WTC11 (cell line): Measurements from ENCODE around the gene UNC79. TPM values are rescaled to one million over a fixed set of nuclear protein-coding genes. Genes with fewer than 3 reads are reported as not detected.

ENCODE experiments used
- ATAC-seq: fragments of 200-7000 bp; cut with Tn5 transposase; 2 replicates; pipeline ENCODE4 v1.10.0; 2021; ENCODE audit warnings: mild to moderate bottlenecking, moderate library complexity
- CTCF ChIA-PET: fragments of 300-600 bp; sonication (Branson Sonifier 250); formaldehyde crosslinking; loops from one replicate; lab custom pipeline; 2021; ENCODE audit warnings: antibody characterized with exemption; lab: Charles Lee
- POLR2A ChIA-PET: fragments of 350-600 bp; sonication (Branson Sonifier 250); formaldehyde crosslinking; loops from one replicate; lab custom pipeline; 2021; ENCODE audit warnings: antibody characterized with exemption; lab: Charles Lee
- DNase-seq: peaks from one replicate; pipeline ENCODE4 v3.0.0; 2021; ENCODE audit warnings: low spot score
- H3K27ac Mint-ChIP-seq: 2 replicates; pipeline ENCODE4 v1.8.0; 2021; ENCODE audit warnings: mixed read lengths
- H3K27me3 Mint-ChIP-seq: 2 replicates; pipeline ENCODE4 v1.8.0; 2021; ENCODE audit warnings: low read depth, mild to moderate bottlenecking, moderate library complexity, mixed read lengths
- H3K36me3 Mint-ChIP-seq: 2 replicates; pipeline ENCODE4 v1.8.0; 2021; ENCODE audit warnings: mixed read lengths
- H3K4me1 Mint-ChIP-seq: 2 replicates; pipeline ENCODE4 v1.8.0; 2022; ENCODE audit warnings: mixed read lengths
- H3K4me3 Mint-ChIP-seq: 2 replicates; pipeline ENCODE4 v1.8.0; 2021; ENCODE audit warnings: mild to moderate bottlenecking, moderate library complexity, mixed read lengths
- H3K9me3 Mint-ChIP-seq: 2 replicates; pipeline ENCODE4 v1.8.0; 2021; ENCODE audit warnings: mixed read lengths
- ELF4 ChIP-seq: sonication (generic); formaldehyde crosslinking; IDR thresholded peaks from 2 replicates; pipeline ENCODE4 v1.8.1; 2022; ENCODE audit warnings: low read depth, mild to moderate bottlenecking, moderate library complexity, missing genetic modification reagents
- FOXP4 ChIP-seq: sonication (generic); formaldehyde crosslinking; IDR thresholded peaks from 2 replicates; pipeline ENCODE4 v1.8.0; 2022; ENCODE audit warnings: mild to moderate bottlenecking, missing genetic modification reagents
- GRHL2 ChIP-seq: fragments of 250-450 bp; sonication (Bioruptor Pico); IDR thresholded peaks from 2 replicates; pipeline ENCODE4 v1.8.0; 2022; ENCODE audit warnings: mild to moderate bottlenecking, moderate library complexity; ENCODE audit not compliant: insufficient replicate concordance, severe bottlenecking
- NR3C1 ChIP-seq: sonication (generic); formaldehyde crosslinking; conservative IDR thresholded peaks from 2 replicates; pipeline ENCODE4 v1.8.1; 2023; ENCODE audit warnings: low read depth, mild to moderate bottlenecking, missing genetic modification reagents
- RELA ChIP-seq: sonication (generic); formaldehyde crosslinking; IDR thresholded peaks from 2 replicates; pipeline ENCODE4 v1.8.1; 2022; ENCODE audit warnings: missing genetic modification reagents, mild to moderate bottlenecking, borderline replicate concordance
- SMAD4 ChIP-seq: sonication (generic); formaldehyde crosslinking; IDR thresholded peaks from 2 replicates; pipeline ENCODE4 v1.8.0; 2022; ENCODE audit warnings: mild to moderate bottlenecking, missing genetic modification reagents
- TEAD1 ChIP-seq: sonication (generic); formaldehyde crosslinking; IDR thresholded peaks from 2 replicates; pipeline ENCODE4 v1.8.0; 2022; ENCODE audit warnings: mild to moderate bottlenecking, missing genetic modification reagents
- TEAD4 ChIP-seq: sonication (generic); formaldehyde crosslinking; IDR thresholded peaks from 2 replicates; pipeline ENCODE4 v1.8.0; 2022; ENCODE audit warnings: mild to moderate bottlenecking, missing genetic modification reagents
- TP53 ChIP-seq: sonication (generic); formaldehyde crosslinking; IDR thresholded peaks from 2 replicates; pipeline ENCODE4 v1.8.1; 2023; ENCODE audit warnings: mild to moderate bottlenecking, missing genetic modification reagents
- ZNF396 ChIP-seq: fragments of 250-450 bp; sonication (Bioruptor Pico); IDR thresholded peaks from 2 replicates; pipeline ENCODE4 v1.8.0; 2021; ENCODE audit warnings: mild to moderate bottlenecking, moderate library complexity, borderline replicate concordance
- ZNF512 ChIP-seq: sonication (generic); formaldehyde crosslinking; IDR thresholded peaks from 2 replicates; pipeline ENCODE4 v1.8.1; 2022; ENCODE audit warnings: missing genetic modification reagents, borderline replicate concordance
- total RNA-seq: library from RNA; stranded (reverse); gene quantifications from 3 replicates; pipeline ENCODE4 v1.2.3, GENCODE V29; 2021
- TF ChIP-seq, protein P1 (sequence below): sonication (generic); formaldehyde crosslinking; IDR thresholded peaks from 2 replicates; pipeline ENCODE4 v1.8.1; 2022; ENCODE audit warnings: mild to moderate bottlenecking, missing genetic modification reagents, moderate library complexity, borderline replicate concordance
- TF ChIP-seq, protein P2 (sequence below): sonication (generic); formaldehyde crosslinking; IDR thresholded peaks from 2 replicates; pipeline ENCODE4 v1.8.0; 2023; ENCODE audit warnings: missing genetic modification reagents
- TF ChIP-seq, protein P3 (sequence below): sonication (generic); formaldehyde crosslinking; IDR thresholded peaks from 2 replicates; pipeline ENCODE4 v1.8.0; 2023; ENCODE audit warnings: mild to moderate bottlenecking, missing genetic modification reagents
- TF ChIP-seq, protein P4 (sequence below): sonication (generic); formaldehyde crosslinking; IDR thresholded peaks from 2 replicates; pipeline ENCODE4 v1.8.1; 2023; ENCODE audit warnings: mild to moderate bottlenecking, missing genetic modification reagents, moderate library complexity
- TF ChIP-seq, protein P5 (sequence below): sonication (generic); formaldehyde crosslinking; IDR thresholded peaks from 2 replicates; pipeline ENCODE4 v1.8.1; 2023; ENCODE audit warnings: mild to moderate bottlenecking, missing genetic modification reagents, borderline replicate concordance

UNC79 gene
- total RNA-seq, 1 experiment from 2014 or later, result 2.1 TPM

DNA sequence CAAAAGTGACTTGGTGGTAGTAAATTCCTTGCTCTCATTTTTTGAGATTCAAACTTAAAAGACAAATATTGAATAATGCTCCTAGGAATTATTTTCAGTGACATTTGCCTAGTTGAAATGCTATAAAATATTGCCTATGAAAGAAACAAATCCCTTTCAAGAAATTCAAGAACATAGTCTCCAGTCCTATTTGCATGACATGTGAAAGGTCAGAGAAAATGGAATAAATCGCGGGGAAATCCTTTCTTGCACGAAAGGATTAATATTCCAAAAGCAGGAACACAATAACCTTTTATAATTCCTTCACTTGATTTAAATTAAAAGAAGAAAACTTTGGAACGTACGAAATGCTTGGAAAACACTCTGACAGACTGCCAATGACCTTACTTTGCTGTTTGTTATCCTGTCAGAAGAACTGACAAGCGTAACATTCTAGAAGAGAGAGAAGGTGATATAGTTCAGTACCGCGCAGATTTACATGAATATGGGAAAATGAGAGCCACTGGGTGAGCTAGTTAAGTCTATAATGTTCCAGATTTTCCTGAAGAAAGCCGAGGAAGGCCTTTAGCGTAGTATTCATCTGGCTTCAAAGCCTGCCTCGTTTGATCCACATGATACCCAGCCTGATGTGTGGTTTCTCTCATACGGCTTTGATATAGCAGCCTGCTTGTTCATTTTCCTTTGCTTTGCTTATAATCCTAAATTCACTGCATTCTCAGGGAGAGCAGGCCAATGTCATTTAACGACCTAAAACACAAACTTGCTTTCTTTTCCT, 254.6 kb downstream of the UNC79 start (continued):
- TF ChIP-seq, protein P1, sequence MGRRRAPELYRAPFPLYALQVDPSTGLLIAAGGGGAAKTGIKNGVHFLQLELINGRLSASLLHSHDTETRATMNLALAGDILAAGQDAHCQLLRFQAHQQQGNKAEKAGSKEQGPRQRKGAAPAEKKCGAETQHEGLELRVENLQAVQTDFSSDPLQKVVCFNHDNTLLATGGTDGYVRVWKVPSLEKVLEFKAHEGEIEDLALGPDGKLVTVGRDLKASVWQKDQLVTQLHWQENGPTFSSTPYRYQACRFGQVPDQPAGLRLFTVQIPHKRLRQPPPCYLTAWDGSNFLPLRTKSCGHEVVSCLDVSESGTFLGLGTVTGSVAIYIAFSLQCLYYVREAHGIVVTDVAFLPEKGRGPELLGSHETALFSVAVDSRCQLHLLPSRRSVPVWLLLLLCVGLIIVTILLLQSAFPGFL (CRISPR knock-in tag), result no peak
- no peak for TF ChIP-seq SMAD4 (CRISPR knock-in tag)
- TF ChIP-seq, protein P2, sequence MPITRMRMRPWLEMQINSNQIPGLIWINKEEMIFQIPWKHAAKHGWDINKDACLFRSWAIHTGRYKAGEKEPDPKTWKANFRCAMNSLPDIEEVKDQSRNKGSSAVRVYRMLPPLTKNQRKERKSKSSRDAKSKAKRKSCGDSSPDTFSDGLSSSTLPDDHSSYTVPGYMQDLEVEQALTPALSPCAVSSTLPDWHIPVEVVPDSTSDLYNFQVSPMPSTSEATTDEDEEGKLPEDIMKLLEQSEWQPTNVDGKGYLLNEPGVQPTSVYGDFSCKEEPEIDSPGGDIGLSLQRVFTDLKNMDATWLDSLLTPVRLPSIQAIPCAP, result no peak
- no peak for TF ChIP-seq RELA (CRISPR knock-in tag)
- no peak for TF ChIP-seq ZNF512 (CRISPR knock-in tag)
- no peak for TF ChIP-seq TP53 (CRISPR knock-in tag)

DNA sequence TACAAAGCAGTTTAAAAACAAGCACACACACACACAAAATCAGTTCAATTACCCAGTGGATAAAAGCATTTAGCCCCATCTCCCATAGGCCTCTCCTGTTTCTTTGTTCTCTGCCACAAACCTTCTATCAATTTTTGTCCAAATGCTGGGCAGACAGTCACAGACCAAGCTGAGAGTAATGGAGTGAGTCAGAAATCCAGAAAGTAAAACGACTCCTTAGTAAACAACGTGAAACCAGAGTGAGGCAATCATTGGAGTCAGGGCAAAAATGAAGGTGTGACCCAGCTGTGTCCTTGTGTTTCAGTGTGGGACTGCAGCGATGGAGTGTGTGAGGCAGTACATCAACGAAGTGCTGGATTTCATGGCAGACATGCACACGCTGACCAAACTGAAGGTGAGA, 255.5 kb downstream of the UNC79 start:
- Mint-ChIP-seq H3K27me3 (0 out of 2 replicates have a peak, but pooled peaks cover 2% of the 10 kb centered on the region), H3K4me3 (no peak overlapping the region), H3K4me1 (peaks cover 64% of the 10 kb centered on the region), H3K9me3 (no peaks in the 10 kb centered on the region), H3K27ac (peak overlapping the region; percentile 7), H3K36me3 (no peaks in the 10 kb centered on the region)
- POLR2A ChIA-PET, result no interaction called here
- CTCF ChIA-PET, result interaction anchor here (2.7 to 4.5 kb wide), 2 partner anchors 31 to 217 kb away, joined by 12 to 52 read pairs; no protein-coding TSS in a partner anchor
- ATAC-seq (no peak), DNase-seq (no peak)
- TF ChIP-seq, protein P2, result no peak
- TF ChIP-seq, protein P3, sequence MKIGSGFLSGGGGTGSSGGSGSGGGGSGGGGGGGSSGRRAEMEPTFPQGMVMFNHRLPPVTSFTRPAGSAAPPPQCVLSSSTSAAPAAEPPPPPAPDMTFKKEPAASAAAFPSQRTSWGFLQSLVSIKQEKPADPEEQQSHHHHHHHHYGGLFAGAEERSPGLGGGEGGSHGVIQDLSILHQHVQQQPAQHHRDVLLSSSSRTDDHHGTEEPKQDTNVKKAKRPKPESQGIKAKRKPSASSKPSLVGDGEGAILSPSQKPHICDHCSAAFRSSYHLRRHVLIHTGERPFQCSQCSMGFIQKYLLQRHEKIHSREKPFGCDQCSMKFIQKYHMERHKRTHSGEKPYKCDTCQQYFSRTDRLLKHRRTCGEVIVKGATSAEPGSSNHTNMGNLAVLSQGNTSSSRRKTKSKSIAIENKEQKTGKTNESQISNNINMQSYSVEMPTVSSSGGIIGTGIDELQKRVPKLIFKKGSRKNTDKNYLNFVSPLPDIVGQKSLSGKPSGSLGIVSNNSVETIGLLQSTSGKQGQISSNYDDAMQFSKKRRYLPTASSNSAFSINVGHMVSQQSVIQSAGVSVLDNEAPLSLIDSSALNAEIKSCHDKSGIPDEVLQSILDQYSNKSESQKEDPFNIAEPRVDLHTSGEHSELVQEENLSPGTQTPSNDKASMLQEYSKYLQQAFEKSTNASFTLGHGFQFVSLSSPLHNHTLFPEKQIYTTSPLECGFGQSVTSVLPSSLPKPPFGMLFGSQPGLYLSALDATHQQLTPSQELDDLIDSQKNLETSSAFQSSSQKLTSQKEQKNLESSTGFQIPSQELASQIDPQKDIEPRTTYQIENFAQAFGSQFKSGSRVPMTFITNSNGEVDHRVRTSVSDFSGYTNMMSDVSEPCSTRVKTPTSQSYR, result no peak
- no peak for TF ChIP-seq GRHL2 (CRISPR knock-in tag)
- no peak for TF ChIP-seq NR3C1 (CRISPR knock-in tag)
- TF ChIP-seq, protein P4, sequence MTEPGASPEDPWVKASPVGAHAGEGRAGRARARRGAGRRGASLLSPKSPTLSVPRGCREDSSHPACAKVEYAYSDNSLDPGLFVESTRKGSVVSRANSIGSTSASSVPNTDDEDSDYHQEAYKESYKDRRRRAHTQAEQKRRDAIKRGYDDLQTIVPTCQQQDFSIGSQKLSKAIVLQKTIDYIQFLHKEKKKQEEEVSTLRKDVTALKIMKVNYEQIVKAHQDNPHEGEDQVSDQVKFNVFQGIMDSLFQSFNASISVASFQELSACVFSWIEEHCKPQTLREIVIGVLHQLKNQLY (CRISPR knock-in tag), result no peak

DNA sequence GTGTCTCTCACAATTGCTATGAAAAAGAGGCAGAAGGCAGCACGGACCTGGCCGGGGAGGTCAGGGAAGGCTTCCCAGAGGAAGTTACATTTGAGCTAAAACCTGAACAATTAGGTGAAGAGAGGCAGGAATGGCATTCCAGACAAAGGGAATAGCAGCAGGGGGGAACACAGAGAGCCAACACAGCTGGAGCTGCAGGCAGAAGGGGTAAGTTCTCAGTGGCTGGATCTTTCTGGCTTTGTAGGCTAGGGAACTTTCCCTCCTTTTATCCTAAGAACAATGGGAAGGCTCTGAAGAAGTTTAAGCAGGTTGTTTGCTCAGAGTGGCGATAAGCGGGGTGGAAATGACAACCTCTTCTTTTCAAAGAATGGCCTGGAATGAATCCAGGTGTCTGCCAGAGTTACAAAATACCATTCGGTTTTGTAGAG, 257.5 kb downstream of the UNC79 start:
- Mint-ChIP-seq H3K27me3 (0 out of 2 replicates have a peak, but pooled peaks cover 2% of the 10 kb centered on the region), H3K36me3 (no peaks in the 10 kb centered on the region), H3K9me3 (no peaks in the 10 kb centered on the region), H3K4me1 (peaks cover 76% of the 10 kb centered on the region), H3K27ac (peak overlapping the region; percentile 90), H3K4me3 (peak overlapping the region; percentile 50)
- ChIA-PET POLR2A (interaction anchor here (0.7 kb wide), 1 partner anchor 286 kb away, joined by 3 read pairs; no protein-coding TSS in a partner anchor), CTCF (interaction anchor here (0.7 to 4.5 kb wide), 9 partner anchors 13 to 348 kb away, joined by 3 to 52 read pairs (median 4); no protein-coding TSS in a partner anchor)
- ATAC-seq (peak; percentile 83), DNase-seq (peak; percentile 74)
- TF ChIP-seq TEAD1 (CRISPR knock-in tag) (peak; percentile 88; the same call in 1 of the 2 replicates), FOXP4 (CRISPR knock-in tag) (peak; percentile 35; the same call in 1 of the 2 replicates), TEAD4 (CRISPR knock-in tag) (0 out of 2 replicates have a peak, but pooled peaks have one; percentile 28), ZNF396 (CRISPR knock-in tag) (no peak), ELF4 (CRISPR knock-in tag) (no peak)
- TF ChIP-seq, protein P5, sequence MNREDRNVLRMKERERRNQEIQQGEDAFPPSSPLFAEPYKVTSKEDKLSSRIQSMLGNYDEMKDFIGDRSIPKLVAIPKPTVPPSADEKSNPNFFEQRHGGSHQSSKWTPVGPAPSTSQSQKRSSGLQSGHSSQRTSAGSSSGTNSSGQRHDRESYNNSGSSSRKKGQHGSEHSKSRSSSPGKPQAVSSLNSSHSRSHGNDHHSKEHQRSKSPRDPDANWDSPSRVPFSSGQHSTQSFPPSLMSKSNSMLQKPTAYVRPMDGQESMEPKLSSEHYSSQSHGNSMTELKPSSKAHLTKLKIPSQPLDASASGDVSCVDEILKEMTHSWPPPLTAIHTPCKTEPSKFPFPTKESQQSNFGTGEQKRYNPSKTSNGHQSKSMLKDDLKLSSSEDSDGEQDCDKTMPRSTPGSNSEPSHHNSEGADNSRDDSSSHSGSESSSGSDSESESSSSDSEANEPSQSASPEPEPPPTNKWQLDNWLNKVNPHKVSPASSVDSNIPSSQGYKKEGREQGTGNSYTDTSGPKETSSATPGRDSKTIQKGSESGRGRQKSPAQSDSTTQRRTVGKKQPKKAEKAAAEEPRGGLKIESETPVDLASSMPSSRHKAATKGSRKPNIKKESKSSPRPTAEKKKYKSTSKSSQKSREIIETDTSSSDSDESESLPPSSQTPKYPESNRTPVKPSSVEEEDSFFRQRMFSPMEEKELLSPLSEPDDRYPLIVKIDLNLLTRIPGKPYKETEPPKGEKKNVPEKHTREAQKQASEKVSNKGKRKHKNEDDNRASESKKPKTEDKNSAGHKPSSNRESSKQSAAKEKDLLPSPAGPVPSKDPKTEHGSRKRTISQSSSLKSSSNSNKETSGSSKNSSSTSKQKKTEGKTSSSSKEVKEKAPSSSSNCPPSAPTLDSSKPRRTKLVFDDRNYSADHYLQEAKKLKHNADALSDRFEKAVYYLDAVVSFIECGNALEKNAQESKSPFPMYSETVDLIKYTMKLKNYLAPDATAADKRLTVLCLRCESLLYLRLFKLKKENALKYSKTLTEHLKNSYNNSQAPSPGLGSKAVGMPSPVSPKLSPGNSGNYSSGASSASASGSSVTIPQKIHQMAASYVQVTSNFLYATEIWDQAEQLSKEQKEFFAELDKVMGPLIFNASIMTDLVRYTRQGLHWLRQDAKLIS (CRISPR knock-in tag), result peak; percentile 51; the same call in 1 of the 2 replicates
